CD4-positive, alpha-beta T cell treated with Interleukin-15 for 1 hour (primary cell): Measurements from ENCODE around the gene CLASP2.

Experiments
- DNase-seq: peaks from one replicate; pipeline ENCODE4 v3.0.0-alpha.2; 2020

Gene CLASP2

DNA sequence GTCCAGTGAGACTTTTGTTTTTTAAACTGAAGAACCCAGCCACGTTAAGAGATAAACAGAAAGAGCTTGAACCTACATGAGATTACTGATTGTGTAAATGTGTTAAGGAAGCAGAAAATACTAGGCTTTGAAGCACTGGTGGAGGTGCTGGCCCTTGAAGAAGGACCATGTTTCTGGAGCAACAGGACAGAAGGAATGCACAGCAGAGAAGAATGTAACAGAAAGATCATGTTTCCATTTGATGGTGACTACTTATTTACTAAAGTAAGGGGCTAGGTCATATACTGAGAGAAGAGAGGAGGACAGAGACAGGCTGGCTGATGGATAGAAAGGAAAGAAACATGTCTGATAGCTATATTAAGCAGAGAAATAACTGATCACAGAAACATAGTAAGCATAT lies 88.8 kb downstream of the CLASP2 start:
- DNase-seq, result no peak

DNA sequence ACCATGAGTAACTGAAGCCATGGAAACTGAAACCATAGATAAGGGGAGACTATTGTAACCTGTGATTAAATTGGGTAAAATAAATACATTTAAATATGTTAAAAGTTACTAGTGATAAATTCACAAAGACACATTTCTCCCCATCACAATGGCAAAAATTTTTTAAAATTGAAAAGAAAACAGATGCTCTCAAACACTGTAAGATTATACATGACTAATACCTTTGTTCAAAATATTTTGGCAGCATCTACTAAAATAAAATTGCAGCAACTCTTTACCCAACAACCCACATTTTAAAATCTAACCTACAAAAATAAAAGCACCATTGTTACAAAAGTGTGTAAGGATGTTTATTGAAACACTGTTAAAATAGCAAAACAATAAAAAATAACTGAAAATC lies 93.3 kb downstream of the CLASP2 start:
- no peak for DNase-seq

DNA sequence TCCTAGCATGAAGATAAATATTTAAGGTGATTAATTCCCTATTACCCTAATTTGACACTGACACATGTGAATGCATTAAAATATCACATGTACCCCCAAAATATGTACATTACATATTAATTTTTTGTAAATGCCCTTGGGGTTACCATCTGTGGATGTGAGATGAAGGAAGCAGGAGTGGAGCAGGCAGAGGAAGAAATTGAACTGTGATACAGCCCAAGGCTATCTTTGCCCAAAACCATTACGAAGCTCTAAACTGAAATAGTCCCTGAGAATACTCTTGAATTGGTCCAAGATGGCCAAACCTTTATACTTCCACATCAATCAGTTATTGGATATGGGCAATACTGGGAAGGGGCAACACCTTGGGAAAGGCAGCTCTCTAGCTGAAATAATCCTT lies 105.0 kb downstream of the CLASP2 start:
- DNase-seq, result no peak

DNA sequence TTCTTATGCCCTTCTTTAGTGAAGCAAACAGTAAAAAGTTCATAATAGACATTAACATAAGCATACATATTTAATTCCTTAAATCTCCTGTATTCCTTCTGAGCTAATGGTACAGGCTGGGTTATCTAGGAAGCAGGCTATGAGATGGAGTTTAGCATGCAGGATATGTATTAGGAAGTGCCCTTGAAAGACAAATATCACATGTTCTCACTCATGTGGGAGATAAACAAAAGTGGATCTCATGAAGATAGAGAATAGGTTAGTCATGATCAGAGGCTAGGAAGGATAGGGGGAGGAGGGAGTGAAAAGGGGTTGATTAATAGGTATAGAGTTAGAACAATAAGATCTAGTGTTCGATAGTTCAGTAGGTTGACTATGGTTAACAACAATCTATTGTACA lies 105.4 kb downstream of the CLASP2 start:
- no peak for DNase-seq

DNA sequence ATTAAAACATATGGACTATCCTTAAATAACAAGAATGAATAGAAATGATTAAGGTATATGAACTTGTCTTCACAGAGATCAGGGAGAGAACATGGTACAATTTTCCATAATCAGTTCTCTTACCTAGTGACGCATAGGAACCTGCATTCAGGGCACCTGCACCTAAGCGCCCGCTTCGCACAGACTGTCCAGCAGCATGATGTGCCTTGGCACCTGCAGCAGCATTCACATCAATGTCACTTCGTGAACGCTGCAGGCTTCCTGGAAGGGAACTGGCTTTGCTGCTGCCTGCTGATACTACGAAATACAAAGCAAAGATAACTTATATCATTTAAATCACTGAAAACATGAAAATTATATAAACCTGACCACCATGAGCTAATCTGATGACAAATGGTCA lies 115.2 kb downstream of the CLASP2 start:
- DNase-seq, result no peak

DNA sequence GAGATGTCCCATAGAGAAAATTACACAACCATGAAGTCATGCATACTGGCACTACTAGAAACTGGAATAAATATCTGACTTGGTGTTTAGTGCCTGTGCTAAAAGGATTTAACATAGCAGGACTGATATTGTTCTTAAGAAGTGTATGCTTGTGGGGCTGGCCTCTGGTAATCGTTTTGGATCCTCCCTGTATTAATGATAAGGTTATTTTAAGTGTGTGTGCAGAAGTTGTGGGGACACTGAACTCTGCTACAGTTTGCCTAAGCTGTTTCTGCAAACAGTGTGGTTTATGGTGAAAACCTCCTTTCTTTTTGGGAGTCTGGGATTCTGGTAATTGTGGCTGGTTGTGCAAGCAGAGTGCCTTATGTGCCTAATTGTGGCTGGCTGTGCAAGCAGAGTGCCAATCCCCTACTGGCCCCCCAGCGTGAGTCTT lies 120.8 kb downstream of the CLASP2 start:
- no peak for DNase-seq

DNA sequence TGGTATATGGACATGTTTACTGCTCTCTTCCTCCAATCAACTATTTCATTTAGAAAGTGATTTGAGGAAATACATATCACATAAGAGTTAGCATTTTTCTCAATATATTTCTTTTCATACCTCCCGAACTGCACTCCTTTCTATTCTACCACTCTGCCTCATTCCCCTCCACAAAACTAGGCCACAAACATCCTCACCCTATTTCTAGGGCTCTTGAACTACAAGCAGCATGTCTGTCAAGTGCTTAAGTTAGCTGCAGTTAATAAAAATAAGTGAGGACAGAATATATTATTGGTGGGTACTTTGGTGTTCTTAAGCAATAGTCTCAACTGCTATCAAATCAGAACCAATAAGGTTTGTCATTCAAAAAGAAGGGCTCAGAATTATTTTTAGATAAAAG lies 125.1 kb downstream of the CLASP2 start:
- no peak for DNase-seq

DNA sequence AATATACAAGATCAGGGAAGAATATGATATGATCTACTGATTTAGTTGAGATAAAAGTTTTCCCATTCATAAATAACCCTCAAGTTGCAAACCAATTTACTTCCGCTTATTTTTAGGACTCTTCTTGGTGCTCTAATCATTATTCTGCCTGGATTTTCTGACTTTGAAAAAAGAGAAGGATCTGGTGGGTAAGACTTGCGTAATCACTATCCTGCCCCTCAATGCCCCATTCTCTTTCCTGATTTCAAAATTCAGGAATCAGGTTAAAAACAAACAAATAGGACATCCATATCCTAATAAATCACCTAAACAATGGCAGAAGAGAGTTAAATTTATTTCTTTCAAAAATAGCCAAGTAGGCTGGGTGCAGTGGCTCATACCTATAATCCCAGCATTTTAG lies 127.5 kb downstream of the CLASP2 start:
- DNase-seq, result no peak

DNA sequence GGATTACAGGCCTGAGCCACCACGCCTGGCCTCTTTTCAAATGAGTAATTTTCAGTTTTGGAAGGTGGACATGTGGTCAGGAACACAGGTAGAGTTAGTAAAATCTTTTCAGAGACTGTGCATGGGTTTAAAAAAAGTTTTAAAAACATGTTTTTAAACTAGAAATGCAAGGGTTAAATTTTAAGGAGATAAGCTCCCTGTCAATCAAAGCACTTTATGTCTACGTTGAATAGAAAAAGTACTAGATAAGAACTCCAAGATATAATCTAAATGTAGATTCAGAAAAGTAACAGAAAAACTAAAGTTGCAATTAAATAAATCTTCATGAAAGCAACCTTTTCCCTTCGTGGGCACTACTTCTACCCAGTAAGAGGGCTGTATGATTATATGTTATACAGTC lies 131.7 kb downstream of the CLASP2 start:
- DNase-seq, result no peak

DNA sequence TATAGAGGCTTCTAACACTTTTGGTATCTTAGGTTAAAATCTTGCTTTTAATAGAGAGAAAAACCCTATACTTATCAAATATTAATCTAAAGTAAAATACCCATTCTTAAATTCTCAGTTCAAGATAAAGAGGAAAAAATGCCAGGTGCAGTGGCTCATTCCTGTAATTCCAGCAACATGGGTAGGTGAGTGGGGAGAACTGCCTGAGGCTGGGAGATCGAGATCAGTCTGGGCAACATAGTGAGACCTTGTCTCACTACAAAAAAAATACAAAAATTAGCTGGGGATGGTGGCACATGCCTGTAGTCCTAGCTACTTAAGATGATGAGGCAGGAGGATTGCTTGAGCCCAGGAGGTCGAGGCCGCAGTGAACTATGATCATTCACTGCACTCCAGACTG lies 135.8 kb downstream of the CLASP2 start:
- no peak for DNase-seq

DNA sequence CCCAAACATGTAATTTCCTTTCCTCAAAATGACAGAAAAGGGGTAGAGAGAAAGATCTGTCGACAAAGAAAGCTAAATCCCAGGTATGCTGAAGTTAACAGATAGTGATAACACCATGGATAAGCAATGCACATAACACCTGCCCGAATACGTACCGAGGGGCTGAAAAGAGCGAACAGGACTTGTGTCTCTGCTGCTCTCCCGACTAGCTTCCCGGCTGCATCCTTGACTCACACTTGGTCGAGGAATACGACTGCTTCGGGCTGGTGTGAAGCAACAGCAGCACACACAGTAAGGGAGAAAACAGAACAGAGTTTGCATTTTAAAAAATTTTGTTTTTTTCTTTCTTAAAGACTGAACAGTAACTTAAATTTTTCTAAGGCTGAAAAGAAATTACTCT lies 136.4 kb downstream of the CLASP2 start:
- DNase-seq, result no peak

DNA sequence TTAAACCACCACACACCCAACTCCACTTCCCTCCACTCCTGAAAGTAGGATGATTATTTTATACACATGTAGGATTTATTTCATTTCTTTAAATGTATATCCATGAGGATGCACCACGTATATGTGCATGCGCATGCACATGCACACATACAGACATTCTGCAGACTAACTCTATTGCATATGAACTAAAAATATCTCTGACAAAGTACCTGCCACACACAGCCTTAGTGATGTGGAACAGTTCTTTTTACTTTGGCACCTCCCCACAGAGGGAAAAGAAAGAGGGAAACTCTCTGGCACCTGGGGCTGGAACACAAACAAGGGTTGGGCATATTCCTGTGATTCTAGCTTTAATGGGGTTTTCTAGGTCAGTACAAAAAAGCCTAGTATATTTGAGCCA lies 138.2 kb downstream of the CLASP2 start:
- DNase-seq, result no peak

DNA sequence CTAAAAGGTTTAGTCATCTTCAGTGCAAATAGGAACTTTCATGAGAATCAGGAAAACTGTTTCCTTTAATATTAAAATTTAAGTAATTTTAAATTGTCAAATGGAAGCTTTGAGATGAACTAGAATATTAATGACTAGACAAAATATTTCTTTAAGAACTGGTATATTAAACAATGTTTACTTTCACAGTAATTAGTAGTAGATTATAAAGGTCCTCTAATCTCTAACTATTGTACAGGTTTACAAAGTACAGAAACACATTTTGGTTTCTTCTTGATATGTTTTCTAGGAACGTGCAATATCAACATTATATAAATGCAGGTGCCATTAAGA lies 138.9 kb downstream of the CLASP2 start:
- no peak for DNase-seq

DNA sequence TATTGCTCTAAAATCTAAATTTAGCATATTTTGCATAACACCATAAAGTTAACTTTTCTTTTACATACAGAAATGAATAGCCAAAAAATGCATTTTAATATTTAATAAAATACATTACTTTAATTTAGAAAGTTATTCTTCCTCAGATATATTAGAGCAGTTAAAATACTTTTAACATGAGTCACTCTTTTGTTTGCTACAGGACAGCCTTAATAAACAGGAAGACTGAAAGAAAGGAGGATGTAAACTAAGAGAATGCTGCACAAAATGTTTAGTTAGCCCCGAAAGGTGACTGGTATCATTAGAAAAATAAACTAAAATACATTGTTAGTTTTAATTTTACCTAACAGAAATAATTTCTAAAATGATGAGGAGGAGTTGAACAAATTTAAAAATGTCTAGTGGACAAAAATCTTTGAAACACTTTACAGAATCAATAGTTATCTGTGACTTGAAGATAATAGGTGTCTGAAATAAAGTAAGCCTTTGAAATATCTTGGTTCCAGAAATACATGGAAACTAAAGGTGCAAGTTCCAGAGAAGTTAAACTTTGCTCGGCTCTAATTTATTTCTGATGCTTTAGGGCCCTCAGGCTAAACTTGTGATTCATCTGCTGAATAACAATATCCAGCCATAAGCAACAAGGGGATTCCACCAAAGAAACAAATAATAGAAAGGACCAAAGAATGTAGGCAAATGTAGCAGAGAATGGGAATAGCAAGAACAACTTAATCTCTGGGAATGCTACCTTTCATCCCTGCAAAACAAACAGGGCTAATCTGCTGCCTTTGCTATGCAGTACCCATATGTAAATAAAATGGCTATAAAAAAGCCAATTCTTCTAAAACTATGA lies 139.5 kb downstream of the CLASP2 start:
- DNase-seq, result no peak

DNA sequence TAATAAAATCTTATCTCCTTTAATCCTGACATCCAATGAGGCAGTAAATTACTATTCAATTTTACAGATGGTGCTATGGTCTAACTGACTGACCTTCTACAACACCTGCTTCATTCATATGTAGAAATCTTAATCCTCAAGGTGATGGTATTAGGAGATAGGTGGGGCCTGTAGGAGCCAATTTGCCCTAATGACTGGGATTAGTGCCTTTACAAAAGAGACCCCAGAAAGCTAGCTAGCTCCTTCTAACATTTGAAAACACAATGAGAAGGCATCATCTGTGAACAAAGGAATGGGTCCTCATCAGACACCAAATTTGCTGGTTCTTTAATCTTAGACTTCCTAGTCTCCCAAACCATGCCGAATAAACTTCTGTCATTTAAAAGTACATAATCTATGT lies 140.5 kb downstream of the CLASP2 start:
- DNase-seq, result no peak

DNA sequence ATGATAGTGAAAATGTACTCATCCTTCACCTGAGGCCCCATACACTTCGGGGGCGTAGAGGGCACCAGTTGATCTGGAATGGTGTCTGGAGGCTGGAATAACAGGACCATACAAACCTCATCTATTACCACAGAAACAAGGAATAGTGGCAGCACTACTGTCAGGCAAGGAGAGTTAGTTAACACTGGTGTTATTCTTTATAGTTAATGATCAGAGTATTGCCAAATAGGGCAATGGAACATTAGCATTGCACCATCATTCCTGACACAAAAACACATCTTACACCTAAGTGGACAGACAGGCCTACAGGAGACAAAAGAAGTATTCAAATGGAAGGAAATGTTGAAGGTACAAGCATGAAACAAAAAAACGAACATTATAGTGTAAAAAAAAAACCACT lies 140.9 kb downstream of the CLASP2 start:
- no peak for DNase-seq

DNA sequence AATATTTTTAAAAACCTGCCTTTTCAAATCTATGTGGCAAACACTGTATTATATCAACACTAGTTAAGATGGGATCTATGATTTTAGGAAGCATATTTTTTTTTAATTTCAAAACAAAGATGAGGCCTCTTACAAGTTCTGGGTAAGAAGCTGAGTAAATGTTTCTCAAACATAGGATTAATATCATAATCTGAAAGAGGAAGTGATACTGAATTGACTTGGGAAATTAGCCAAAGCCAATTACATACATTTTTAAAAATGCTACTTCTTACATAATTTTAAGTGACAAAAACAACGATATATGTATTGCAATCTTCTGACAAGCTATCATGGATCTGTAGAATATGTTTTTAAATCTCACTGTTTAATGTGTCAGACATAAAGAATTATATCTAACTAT lies 142.7 kb downstream of the CLASP2 start:
- DNase-seq, result no peak

DNA sequence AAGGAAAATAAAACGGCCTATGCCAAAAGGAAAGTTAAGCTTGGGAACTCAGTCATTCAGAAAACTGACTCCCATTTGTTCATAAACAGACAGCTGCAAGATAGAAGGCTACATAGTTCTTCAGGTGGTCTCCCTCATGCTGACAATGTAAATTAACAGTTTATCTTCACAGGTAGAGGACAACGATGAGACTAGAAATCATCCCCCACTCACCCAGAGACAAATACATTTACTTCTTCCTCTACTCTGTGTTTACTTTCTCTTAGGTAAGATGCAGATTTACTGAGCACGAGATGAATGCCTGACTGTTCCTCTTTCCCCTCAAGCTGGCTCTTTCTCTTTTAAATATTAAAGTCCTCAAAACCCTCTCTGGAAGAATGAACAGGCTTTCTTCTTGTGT lies 160.2 kb downstream of the CLASP2 start:
- DNase-seq, result no peak

DNA sequence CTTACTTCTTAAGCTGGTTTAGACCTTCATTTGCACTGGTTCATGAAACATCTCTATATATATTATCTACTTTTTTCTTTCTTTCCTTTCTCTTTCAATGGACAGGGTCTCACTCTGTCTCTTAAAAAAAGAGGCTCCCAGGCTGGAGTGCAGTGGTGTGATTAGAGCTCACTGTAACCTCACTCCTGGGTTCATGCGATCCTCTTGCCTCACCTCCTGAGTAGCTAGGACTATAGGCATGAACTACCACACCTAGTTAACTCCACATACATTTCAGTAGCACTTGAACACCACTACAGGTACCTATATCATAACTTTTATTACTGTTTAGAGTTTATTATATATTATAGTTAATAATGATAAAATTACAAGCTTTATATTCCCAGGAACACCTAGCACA lies 160.8 kb downstream of the CLASP2 start:
- no peak for DNase-seq

DNA sequence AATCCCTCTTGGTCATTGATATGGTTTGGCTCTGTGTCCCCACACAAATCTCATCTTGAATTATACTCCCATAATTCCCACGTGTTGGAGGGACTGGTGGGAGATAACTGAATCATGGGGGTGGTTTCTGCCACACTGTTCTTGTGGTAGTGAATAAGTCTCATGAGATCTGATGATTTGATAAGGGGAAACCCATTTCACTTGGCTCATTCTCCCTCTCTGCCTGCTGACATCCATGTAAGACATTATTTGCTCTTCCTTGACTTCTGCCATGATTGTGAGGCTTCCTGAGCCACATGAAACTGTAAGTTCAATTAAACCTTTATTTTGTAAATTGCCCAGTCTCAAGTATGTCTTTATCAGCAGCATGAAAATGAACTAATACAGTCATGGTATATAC lies 171.0 kb downstream of the CLASP2 start:
- no peak for DNase-seq

DNA sequence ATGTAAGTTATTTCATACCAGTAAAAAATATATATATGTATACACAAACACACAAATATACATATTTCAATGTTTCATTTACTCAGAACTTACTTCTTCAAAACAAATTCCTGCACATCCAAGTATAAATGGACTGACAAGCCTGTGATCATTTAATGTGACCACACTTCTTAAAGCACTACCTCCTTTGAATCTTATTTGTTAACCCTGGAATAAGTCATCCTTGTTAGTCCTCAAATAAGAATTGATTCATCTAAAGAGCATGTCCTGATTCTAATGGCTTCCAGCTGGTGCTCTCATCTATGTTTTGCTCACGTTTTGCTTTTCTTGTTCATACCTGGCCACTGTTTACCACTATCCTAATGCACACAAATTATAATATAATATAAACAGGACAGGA lies 173.9 kb downstream of the CLASP2 start:
- no peak for DNase-seq

DNA sequence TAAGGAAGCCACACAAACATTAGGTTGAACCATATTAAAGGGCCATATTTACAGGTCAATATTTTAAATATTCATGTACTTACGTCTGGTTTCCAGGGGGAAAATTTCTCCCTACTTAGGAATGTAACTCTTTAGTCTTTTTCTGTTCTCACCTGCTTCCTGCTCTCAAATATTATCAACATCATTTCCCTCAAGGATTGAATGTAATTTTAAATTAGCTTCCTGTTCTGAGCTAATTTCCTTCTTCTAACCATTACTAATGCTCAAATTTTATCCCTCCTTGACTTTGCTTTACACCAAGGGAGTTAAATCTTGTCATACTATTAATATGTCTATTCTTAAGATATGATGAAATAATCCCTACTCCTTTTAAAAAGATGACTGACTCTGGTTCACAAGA lies 174.5 kb downstream of the CLASP2 start:
- no peak for DNase-seq

DNA sequence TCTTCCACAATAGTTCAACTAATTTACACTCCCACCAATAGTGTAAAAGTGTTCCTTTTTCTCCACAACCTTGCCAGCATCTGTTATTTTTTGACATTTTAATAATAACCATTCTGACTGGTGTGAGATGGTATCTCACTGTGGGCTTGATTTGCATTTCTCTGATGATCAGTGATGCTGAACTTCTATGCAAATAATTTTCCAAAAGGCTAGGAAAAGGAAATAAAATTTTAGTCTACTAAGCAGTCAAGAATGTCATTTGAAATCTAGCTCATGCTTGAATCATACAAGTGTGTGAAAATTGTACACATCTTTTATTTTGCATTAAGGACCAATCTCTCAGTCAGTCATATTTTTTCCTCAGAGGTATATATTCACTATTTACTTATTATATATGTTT lies 176.1 kb downstream of the CLASP2 start:
- DNase-seq, result no peak

DNA sequence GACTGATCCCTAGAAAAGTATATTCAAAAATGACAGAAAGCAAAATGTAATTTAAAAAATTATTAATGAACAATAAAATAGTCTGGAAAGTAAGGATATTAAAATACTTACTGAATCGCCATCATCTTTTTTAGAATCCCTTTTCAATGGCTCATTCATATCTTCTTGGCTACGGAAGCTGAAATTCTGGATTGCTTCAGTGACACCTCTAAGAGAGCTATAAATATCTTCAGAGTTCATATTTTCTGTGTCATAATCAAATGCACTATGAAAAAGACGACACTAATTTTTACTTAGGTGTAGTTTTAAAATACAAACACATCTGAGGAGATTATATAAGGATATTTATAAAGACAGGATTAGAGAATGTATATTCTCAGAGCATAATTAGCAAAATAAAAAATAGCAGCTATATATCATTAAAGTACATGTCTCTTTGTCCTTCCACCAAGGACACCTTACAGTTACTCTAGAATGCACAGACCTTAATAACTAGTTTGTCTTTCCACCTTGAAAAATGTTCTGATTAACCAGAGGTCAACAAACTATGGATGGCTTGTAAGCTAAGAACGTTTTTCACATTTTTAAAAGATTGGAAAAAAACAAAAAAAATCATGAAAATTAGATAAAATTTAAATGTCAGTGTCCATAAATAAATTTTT lies 179.2 kb downstream of the CLASP2 start:
- no peak for DNase-seq

DNA sequence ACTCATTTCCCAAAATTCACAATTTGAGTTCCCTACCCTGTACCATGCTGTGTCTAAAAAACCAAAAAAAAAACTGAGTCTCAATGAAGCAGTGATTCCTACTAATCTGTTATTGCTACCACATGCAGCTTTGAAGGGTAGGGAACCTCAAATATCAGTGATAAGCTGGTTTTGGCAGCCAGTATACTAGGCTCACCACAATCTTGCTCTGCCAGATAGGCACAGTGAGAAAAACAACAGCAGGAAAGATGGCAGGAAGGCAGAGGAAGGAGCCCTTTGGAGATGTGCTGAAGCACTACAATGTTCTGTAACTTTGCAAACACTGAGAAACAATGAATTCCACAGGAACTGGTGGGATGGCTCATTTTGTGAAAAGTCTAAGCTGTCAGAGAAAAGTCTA lies 180.9 kb downstream of the CLASP2 start:
- DNase-seq, result no peak
